Peyer's patch (tissue), 4 donors: ENCODE measurements around the gene ADAMTS4.

ENCODE experiments used
- CTCF ChIP-seq, 6 experiments: fragments of 450-650 bp in 4 of 6; fragments of 200-600 bp in 2 of 6; sonication (generic) in 1 of 6; IDR thresholded peaks; one replicate each; pipeline ENCODE4 v1.5.1; 2017 to 2019; ENCODE audit warnings: antibody characterized with exemption in 6 of 6, mild to moderate bottlenecking in 3 of 6, moderate library complexity in 1 of 6
- POLR2A ChIP-seq, 2 donors: fragments of 450-650 bp; IDR thresholded peaks; one replicate each; pipeline ENCODE4 v1.5.1; 2017; ENCODE audit warnings: antibody characterized with exemption in 2 of 2, mild to moderate bottlenecking in 2 of 2, moderate library complexity in 2 of 2

GRCh38 chr1:161226320-161226711 lies 27.5 kb upstream of the ADAMTS4 start:
- TF ChIP-seq CTCF (IDR thresholded peaks at IDR 0.05), result no peak
- TF ChIP-seq POLR2A (IDR thresholded peaks at IDR 0.05), result no peak
